Activated CD8-positive, alpha-beta memory T cell treated with anti-CD3 and anti-CD28 coated beads, Interleukin-2, amount 50 U/mL, for 4 hours (primary cell): ENCODE results near the gene OR6J1.
"Not testable (repeated sequence)": the region's sequence is repeated elsewhere in the genome, so short reads cannot be mapped to it uniquely, and the experiment has no call there.

Experiments used
- DNase-seq: peaks from one replicate; pipeline ENCODE4 v3.0.0-alpha.2; 2020

OR6J1 gene

DNA sequence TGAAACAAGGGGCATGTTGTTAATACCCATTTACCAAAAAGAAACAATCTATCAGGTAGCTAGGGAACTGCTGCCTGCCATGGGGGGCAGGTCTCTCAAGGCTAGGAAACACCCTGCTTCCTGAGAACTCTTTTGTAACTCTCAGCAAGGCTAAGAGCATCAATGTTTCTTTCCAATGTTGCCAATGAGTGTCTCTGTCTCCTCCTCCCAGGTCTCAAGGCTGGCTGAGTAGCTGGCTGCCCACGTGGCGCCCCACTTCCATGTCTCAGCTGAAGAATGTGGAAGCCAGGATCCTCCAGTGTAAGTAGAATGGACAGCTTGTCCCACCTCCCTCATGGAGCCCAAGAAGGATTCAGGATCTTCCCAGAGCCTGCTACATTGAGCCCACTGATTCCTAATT is 42.7 kb downstream of the OR6J1 start:
- DNase-seq = no peak

DNA sequence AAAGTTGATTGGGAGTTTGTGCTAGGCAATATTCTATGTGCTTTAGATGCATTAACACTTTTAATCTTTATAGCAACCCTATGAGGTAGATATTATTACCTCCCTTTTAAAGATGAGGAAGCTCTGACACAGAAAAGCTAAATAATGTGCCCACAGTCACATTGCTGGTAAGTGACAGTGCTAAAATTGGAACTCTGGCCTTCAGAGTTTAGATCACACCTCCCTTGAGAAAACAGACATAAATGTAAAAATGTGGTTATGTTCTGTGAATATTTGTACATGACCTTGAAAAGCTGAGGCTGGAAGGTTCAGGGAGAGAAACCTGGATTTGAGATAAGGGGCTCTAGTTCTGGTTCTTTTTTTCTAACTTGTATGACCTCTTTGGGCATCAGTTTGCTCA is 44.1 kb downstream of the OR6J1 start:
- no peak for DNase-seq

DNA sequence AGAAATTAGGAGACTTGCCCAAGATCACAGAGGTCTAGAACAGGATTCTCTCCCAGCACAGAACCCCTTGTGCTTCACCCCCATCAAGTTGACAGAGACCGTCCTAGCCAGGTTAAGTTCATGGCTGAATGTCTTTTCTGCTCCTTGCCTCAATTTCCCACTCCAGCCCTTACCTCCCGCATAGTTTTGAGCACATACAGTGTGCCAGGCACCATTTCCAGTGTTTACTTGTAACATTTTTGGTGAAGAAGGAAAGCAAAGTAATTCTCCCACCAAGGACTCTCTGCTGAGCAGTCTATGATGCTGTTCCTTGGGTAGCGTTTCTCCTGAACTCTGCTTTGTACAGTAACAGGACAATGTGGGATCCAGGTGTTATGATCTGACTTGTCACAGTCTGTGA is 44.8 kb downstream of the OR6J1 start:
- DNase-seq = no peak

- peak; percentile 39 for DNase-seq
Observed at GRCh38 chr14:22598896-22599244, 45.3 kb downstream of the OR6J1 start.

DNA sequence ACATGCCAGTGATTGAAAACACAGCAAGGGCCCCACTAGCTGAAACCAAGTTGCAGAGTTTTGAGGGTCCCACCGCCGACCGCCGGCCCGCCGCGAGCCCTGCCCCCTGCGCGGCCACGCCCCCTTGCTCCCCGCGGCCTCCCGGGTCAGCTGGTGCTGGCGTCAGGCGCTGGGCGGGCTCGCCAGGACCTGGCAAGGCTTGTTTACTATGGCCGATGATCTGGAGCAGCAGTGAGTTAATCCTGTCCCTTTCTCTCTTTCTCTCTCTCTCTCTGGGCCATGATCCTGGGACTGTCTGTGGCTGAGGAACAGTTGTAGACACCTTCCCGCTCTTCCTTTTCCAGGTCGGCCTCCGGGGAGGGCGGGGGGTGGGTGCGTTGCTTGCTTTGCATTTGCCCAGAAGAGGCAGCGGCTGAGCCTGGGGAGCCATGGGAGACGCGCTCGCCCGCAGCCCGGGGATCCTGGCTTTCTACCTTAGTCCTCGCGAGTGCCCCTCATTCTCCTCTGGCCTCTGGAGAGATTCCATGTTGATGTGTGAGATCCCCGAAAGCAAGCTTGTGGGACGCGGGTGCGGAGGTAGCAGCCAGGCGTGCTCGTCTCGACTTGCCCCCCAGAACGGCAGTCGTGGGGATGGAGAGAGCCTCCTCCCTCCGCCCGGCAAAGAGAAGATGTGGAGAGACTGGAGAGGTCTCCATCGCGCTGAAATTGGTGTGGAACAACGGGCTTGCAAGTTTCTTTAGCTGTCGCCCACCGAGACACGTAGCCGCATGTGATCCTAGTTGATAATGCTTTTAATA is 45.9 kb downstream of the OR6J1 start, which contains the start of gene ABHD4:
Gene ABHD4, plus strand, starts transcription at position 202 of the 797 bp plus-strand sequence. Its CDS starts 7 bp downstream, at position 209.
- peak; percentile 56 for DNase-seq

GRCh38 chr14:22597771-22598098 is 46.4 kb downstream of the OR6J1 start:
- DNase-seq = no peak

- no peak for DNase-seq
Observed at GRCh38 chr14:22597265-22597664, 46.9 kb downstream of the OR6J1 start.

DNA sequence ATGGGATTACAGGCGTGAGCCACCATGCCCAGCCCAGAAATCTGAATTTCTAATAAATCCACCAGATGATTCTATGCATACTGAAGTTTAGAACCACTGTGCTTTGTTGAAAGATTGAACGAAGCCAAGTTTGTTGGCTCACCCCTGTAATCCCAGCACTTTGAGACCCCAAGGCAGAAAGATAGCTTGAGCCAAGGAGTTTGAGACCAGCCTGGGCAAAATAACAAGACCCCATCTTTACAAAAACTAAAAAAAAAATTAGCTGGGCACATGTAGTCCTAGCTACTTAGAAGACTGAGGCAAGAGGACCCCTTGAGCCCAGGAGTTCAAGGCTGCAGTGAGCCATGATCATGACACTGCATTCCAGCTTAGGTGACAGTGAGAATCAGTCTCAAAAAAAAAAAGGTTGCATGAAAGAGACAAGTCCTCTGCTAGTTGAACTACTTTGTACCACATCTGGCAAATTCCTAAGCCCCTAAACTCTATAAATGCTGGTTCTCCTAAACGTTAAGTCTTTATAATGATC is 47.7 kb downstream of the OR6J1 start:
- no peak for DNase-seq

- DNase-seq = no peak
Observed at GRCh38 chr14:22594156-22594716, 49.9 kb downstream of the OR6J1 start.

GRCh38 chr14:22593601-22594000 is 50.6 kb downstream of the OR6J1 start:
- no peak for DNase-seq

DNA sequence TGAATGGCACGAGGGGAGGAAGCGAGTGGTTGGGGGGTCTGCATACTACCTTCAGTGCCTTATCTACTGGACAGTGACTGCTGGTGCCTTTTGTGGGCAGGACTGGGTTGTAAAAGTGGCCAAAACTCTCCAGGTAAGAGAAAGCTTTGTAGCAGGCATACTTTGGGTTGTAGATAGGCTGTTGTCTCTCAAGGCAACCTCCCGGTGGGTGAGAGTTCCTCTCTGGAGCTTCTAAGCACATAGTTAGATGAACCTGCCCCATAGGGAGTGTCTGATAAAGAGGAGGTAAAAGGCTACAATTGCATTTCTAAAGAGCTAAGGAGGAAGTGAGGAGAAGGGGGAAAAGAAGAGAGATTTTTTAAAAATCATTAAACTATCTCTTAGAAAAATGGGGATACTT is 51.0 kb downstream of the OR6J1 start:
- DNase-seq = no peak

- peak; percentile 99 for DNase-seq
Observed at GRCh38 chr14:22589096-22589839, 54.9 kb downstream of the OR6J1 start, which contains the start of gene DAD1. Gene DAD1 (minus strand): TSS chr14:22589224. CDS start chr14:22589157, 67 bp downstream.

DNA sequence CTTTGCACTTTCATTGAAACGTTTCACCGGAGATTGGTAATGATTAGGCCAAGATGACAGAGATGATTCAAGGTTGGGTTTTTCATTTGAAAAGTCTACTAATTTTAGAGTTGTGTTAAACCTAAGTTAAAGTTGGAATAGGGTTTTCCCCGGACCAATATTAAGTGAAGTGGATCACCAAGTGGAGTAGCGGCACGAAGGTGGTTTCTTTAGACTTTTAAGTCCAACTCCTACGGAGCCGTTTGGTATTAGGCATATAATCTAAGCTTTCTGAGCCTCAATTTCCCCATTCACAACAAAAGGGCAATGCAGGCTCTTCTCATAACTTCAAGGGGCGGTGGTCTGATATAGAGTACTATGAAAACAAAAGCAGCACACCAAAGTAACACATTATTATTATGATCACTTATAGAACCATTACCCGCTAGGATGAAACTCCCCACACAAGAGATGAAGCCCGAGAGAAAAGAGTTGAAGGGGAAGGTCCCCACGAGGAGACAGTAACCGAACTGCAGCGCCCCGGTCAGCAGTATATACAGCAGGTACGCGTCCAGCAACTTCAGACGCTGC is 55.5 kb downstream of the OR6J1 start:
- no peak for DNase-seq

DNA sequence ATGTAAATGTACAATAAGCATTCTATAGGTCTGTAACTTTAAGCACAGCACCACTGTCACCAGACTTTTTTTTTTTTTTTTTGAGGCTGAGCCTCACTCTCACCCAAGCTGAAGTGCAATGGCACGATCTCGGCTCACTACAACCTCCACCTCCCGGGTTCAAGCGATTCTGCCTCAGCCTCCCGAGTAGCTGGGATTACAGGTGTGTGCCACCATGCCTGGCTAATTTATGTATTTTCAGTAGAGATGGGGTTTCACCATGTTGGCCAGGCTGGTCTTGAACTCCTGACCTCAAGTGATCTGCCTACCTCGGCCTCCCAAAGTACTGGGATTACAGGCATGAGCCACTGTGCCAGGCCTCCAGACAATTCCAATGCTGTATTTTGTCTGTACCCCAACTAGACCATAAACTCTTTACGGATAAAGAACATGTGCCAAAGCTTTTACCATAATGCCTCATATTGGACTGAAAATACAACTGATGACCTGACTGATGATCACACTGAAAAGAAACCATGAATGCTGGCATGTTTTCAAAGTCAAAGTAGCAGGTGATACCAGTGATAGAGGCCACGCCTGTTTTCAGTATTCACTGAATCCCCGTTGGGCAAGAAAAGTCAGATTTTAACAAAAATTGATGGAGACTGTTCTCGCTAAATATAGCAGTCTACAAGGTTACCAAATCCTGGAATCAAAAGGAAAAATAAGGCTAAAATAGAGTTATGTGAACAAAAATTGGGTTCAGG is 56.3 kb downstream of the OR6J1 start:
- not testable (repeated sequence) for DNase-seq

GRCh38 chr14:22587247-22587646 is 56.9 kb downstream of the OR6J1 start:
- DNase-seq = no peak

- no peak for DNase-seq
Observed at GRCh38 chr14:22583994-22584393, 60.2 kb downstream of the OR6J1 start.
